GM11168 (cell line): ENCODE data around the gene MUC2.

Experiments used
- in situ Hi-C: fragments of 300-500 bp; cut with MboI; formaldehyde crosslinking; loops from one replicate; pipeline ENCODE4 v1.12.0; 2022; ENCODE audit warnings: low sequenced_read_pairs; ENCODE audit not compliant: unreplicated experiment

MUC2 gene

GRCh38 chr11:1084561-1085439, 10.1 kb downstream of the MUC2 start:
- in situ Hi-C loops: no loop called here

DNA sequence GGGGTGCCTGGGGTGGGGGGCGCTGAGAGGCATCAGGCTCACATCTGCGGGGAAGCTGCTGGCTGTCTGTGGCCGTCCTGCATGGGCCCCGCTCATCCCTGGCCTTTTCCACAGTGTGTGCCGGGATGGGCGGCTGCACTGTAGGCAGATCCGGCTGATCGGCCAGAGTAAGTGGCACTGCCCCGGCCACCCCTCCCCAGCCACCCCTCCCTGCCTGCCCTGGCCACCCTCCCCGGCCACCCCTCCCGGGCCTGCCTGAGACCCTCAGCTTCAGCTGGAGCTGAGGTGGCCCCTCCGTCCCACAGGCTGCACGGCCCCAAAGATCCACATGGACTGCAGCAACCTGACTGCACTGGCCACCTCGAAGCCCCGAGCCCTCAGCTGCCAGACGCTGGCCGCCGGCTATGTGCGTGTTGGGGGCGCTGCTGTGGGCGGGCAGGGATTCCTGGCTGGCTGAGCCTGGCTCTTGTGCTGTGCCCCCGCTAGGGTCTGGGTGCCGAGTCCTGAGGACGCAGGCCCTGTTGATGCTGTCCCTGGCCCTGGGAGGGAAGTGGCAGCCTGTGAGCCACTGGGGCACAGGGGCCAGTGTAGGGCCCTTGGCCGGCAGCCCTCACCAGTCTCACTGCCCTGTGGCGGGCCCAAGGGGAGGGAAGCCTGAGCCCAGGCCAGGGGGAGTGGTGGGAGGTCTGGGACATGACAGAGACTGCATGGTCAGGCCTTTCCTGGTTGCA, 10.9 kb downstream of the MUC2 start:
- in situ Hi-C loops: no loop called here

DNA sequence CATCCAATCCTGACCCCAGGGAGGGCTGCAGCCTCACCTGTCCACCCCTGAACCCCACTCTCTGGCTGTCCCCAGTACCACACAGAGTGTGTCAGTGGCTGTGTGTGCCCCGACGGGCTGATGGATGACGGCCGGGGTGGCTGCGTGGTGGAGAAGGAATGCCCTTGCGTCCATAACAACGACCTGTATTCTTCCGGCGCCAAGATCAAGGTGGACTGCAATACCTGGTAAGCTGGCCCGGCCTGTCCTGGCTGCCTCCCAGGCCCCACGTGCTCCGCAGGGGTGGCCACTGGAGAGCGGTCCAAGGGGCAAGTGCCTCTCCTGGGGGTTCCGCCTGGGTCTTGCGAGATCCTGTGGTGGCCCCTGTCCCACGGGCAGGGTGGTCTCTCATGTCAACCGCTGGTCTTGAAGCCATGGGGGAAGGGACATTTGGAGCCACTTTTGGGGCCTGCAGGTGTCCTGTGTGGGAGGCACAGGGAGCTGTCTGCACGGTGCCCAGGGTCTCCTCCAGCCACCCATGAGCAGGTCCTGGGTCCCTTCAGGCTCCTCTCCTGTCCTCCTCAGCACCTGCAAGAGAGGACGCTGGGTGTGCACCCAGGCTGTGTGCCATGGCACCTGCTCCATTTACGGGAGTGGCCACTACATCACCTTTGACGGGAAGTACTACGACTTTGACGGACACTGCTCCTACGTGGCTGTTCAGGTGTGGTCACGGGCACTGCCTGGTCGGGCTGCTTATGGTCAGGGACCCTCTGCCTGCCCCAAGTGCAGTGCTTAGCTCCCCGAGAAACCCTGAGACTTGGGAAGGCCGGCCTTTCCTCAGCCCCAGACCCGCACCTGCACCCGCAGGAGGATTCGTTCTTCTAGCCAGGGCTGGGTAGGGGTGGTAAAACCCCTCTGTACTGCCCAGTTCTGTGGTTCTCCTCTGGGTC, 11.8 kb downstream of the MUC2 start:
- in situ Hi-C loops: no loop called here

DNA sequence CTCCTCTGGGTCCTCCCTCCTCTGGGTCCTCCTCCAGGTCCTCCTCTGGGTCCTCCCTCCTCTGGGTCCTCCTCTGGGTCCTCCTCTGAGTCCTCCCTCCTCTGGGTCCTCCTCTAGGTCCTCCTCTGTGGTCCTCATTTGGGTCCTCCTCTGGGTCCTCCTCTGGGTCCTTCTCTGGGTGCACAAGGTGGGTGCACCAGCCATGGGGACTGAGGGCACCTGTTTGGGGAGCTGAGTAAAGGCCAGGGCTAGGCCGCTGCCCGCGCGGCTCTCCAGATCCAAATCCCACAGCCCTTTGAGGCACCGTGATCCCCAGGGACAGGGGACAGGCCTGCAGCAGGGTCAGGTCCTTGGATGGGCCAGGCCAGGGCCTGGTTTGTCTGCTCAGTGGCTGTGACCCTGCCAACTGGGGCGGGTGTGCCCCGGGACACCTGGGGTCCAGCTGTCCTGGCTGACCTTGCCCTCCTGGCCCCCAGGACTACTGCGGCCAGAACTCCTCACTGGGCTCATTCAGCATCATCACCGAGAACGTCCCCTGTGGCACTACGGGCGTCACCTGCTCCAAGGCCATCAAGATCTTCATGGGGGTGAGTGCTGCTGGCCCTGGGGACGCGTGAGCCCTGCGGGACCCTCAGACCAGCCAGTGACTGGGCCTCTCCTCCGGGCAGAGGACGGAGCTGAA, 12.7 kb downstream of the MUC2 start:
- in situ Hi-C loops: no loop called here

DNA sequence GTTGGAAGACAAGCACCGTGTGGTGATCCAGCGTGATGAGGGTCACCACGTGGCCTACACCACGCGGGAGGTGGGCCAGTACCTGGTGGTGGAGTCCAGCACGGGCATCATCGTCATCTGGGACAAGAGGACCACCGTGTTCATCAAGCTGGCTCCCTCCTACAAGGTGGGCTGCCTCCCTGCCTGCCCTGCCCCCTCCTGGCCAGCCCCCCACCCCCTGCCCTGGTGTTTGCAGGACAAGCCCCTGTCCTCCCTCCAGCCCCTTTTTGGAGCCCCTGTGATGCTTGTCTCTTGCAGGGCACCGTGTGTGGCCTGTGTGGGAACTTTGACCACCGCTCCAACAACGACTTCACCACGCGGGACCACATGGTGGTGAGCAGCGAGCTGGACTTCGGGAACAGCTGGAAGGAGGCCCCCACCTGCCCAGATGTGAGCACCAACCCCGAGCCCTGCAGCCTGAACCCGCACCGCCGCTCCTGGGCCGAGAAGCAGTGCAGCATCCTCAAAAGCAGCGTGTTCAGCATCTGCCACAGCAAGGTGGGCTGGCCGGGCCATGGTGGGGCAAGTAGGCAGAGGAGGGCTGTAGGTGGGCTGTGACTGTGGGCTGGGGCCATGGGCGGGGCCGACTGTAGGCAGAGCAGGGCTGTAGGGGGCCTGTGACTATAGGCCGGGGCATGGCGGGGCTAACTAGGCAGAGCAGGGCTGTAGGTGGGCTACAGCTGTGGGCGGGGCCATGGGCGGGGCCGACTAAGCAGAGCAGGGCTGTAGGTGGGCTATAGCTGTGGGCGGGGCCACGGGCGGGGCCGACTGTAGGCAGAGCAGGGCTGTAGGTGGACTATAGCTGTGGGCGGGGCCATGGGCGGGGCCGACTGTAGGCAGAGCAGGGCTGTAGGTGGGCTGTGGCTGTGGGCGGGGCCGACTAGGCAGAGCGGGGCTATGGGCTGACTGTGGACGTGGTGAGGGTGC, 13.6 kb downstream of the MUC2 start:
- in situ Hi-C loops: no loop called here

- in situ Hi-C loops: no loop called here
Measured at GRCh38 chr11:1088927-1089737, 14.5 kb downstream of the MUC2 start.

GRCh38 chr11:1089738-1090599, 15.3 kb downstream of the MUC2 start:
- in situ Hi-C loops: no loop called here

GRCh38 chr11:1090600-1091331, 16.1 kb downstream of the MUC2 start:
- in situ Hi-C loops: no loop called here

GRCh38 chr11:1091332-1092083, 16.8 kb downstream of the MUC2 start:
- in situ Hi-C loops: no loop called here

- in situ Hi-C loops: no loop called here
Measured at GRCh38 chr11:1092145-1092670, 17.5 kb downstream of the MUC2 start.

- in situ Hi-C loops: no loop called here
Measured at GRCh38 chr11:1092919-1093318, 18.2 kb downstream of the MUC2 start.

- in situ Hi-C loops: no loop called here
Measured at GRCh38 chr11:1099519-1100355, 25.1 kb downstream of the MUC2 start.

- in situ Hi-C loops: no loop called here
Measured at GRCh38 chr11:1100417-1101245, 26.0 kb downstream of the MUC2 start.
